Epidermal melanocyte (primary cell): ENCODE results near the gene GMPR.

Experiments
- DNase-seq: peaks from one replicate; pipeline ENCODE4 v3.0.0; 2011; ENCODE audit warnings: low spot score; ENCODE audit not compliant: insufficient read length

GMPR gene

DNA sequence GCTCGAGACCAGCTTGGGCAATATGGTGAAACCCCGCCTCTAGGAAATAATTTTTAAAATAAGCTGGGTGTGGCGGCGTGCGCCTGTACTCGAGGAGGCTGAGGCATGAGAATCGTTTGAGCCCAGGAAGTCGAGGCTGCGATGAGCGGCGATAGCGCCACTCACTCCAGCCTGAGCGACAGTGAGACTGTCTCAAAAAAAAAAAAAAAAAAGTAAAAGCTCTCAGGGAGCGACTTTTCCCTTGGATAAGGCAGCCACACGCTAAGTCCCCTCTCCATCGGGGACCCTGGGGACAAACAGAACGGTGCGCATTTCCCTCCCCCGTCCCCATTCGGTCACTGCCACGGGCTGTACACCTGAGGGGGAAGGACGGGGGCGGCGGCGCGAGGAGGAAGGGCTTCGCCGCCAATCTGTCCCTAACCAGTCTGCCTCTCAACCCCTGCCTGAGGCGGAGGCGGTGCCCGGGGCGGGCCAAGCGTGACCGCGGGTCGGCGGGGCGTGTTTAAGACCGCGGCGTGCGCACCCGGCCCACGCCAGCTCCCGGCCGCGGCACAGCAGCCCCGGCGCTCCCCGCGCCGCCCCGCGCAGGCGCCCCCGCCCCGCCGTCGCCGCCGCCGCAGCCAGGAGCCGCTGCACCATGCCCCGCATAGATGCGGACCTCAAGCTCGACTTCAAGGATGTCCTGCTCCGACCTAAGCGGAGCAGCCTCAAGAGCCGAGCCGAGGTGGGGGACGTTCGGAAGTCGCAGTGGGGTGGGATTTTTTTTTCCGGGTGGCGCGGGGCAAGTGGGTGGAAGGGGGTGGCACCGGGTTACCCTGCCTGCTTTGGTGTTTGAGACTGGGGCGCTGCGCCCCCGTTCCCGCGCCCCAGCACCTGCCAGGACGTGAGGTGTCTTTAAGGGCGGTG is at the start of gene GMPR:
GMPR (plus strand) TSS at position 531 of the 906 bp plus-strand sequence; CDS start at position 638, 107 bp downstream.
- peak; percentile 45 for DNase-seq

DNA sequence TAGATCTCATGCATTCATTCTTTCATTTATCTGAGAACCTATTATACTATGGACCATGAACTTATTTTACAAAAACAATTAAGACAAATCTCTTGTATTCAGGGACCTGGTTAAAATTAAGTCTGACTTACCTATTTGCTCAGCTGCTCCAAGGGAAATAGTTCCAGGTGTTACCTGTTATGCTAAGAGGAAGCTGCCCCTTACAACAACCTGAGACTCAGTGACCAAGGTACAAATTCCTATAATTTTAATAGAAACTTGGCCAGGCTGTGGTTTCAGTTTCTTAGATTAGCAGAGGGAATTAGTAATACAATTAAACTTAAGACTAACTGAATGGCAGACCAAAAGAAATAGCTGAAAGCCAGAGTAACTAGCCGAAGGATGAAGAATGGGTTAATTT is 48.2 kb upstream of the GMPR start:
- no peak for DNase-seq

DNA sequence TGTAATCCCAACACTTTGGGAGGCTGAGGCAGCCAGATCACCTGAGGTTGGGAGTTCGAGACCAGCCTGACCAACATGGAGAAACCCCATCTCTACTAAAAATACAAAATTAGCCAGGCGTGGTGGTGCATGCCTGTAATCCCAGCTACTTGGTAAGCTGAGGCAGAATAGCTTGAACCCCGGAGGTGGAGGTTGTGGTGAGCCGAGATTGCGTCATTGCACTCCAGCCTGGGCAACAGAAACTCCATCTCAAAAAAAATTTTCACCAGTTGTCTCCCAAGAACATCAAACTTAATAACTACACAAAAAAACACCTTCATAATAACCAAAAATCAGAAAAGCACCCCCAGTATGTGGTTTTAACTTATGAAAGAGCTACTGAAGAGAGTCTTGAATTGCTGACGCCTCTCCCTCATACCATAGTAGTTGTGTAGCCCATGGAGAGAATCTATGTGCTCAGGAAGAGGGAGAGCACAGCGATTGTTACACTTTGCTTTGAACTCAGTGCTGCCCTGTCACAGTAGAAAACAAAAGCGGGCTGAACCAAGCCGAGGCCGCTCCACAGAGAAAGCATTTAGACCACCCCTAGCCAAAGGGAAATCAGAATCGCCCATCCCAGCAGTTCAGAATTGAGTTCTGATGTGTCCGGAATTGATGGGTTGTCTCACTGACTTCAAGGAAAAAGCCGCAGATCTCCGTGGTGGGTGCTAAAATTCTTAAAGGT is 42.0 kb upstream of the GMPR start:
- DNase-seq = no peak

DNA sequence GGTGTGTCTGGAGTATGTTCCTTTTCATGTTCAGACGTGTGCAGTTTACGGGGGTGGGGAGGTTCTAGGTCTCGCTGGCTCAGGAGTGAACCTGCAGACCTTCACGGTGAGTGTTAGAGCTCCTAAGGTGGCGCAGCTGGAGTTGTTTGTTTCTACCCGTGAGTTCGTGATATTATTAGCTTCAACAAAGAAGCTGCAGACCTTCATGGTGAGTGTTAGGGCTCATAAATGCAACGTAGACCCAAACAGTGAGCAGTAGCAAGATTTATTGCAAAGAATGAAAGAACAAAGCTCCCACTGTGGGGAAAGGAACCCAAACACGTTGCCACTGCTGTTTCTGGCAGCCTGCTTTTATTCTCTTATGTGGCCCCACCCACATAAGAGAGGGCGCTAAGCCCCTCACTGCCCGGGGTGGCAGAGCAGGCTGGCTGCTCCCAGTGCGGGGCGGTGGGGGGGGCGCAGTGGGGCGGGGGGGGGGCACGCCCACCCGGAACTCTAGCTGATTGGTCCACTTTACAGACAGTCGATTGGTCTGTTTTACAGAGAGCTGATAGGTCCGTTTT is 41.3 kb upstream of the GMPR start:
- no peak for DNase-seq

DNA sequence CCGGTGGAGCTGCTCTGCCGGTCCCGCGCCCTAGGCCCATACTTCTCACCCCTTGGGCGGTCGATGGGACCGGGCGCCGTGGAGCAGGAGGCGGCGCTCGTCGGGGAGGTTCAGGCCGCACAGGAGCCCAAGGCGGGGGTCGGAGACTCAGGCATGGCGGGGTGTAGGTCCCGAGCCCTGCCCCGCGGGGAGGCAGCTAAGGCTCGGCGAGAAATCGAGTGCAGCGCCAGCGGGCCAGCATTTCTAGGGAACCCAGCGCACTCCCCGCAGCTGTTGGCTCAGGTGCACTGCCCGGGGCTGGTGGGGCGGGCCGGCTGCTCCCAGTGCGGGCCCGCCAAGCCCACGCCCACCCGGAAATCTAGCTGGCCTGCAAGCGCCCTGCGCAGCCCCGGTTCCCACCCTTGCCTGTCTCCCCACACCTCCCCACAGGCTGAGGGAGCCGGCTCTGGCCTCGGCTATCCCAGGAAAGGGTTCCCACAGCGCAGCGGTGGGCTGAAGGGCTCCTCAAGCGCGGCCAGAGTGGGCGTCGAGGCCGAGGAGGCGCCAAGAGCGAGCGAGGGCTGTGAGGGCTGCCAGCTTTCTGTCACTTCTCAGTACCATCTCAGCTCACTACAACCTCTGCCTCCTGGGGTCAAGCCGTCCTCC is 40.2 kb upstream of the GMPR start:
- no peak for DNase-seq

DNA sequence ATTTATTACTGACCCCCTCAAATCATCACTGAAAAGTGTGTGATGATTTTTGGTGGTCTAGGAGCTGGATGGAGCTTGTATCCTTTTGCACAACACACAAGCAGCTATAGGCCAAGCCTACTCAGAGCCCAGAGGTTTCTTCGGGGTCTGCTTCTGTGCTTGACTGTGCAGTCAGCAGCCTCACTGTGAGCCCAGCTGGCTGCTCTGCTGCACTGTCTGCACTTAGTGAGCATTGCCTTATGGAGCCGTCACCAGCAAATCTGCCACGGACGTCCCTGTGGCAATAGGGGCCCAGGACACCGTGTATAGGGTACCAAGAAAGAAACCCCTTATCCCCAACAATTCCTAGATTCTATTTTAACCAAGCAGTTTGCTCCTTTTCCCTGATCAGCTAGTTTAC is 38.6 kb upstream of the GMPR start:
- no peak for DNase-seq

DNA sequence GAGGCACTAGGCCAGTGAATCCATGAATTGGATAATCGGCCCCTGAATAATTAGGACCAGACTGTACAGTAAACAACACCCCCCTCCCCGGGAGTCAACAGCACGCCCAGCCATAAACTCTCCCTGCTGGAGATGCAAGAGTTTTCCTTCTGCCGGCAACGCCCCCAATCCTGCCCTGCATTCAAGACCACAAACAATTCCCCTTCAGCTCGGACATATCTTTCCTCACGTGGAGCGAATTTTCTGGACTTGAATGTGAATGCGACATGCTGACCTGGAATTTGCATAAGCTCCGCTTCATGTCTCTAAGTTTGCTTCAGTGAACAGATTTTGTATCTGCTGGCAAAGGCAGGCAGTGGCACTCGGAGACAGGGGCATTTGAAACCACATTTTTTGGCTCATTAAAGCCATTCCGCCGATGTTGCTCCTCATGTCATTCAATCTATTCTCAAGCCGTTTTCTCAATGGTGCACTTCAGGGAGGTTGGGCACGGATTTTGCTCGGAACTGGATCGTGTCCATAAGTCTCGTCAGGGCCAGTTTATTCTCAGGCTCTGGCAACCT is 38.0 kb upstream of the GMPR start:
- no peak for DNase-seq

DNA sequence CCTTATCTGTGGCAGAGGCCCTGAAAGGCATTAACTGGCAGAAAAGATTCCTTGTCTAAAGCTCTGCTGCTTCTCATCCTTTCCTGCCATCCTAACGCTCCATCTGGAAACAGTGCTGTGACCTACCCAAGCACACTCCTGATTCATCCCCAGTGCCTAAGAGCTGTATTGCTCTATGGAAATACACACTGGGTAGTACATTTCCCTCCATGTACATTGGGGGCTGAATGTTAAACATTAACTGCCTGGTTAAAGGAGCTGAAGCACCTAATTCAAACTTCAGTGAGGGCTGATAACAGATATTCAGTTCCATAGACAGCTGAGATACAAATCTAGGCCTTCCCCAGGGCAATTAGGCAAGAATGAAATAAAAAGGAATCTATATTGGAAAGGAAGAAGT is 36.7 kb upstream of the GMPR start:
- no peak for DNase-seq

DNA sequence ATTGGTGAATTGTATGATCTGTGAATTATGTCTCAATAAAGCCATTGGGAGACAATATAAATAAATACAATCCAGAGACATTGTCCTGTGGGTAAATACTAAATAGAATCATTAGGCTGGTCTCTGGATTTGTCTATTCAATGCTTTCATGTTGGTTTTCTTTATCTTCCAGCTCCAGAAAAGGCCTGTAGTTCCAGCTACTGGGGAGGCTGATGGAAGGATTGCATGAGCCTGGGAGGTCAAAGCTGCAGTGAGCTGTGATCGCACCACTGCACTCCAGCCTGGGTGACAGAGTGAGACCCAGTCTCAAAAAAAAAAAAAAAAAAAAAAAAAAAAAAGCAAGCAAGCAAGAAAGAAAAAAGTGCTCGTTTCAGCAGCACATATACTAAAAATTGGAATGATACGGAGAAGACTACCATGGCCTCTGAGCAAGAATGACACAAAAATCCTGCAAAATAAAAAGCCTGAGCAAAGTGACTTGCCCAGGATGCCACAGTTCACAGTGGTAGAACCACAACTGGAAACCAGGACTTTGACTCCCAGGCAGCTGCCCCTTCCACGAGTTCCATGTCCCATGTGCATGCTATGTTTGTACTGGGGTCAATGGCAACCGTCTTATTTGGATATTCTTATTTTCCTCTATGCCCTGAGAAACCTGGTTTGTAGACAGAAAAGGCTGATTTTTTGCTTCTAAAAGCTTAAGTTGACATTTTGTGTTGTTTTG is 33.6 kb upstream of the GMPR start:
- DNase-seq = no peak

DNA sequence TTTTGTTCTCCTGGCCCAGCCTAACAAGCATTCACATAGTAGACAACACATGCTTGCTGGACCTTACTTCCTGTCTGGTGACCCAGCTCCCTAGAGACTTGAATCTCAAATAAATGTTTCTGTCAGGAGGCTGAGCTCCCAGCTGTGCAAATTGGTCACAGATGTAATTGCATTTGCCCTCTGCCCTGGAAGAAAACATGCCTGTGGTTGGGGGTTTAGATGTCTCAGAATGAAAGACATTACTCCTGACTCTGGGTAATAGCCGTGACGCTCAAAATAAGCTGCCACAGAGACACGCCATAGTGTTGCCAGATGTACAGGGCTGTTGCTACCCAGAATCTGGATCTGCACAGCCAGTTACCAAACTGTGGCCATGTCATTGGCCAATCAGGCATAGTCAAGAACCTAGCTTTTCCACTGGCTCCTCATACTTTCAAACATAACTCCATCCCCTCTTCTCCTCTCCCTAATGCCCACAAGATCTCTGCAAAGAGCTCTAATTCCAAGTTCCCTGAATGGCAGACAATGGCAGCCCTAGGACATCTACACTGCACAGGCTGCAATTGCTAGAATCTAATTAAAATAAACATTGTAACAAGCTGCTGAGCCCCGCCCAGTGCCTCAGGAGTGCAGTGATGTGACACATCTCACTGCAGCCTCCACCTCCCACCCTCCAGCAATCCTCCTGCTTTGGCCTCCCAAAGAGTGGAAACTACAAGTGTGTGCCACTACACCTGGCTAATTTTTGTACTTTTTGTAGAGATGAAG is 32.8 kb upstream of the GMPR start:
- DNase-seq = peak; percentile 92

DNA sequence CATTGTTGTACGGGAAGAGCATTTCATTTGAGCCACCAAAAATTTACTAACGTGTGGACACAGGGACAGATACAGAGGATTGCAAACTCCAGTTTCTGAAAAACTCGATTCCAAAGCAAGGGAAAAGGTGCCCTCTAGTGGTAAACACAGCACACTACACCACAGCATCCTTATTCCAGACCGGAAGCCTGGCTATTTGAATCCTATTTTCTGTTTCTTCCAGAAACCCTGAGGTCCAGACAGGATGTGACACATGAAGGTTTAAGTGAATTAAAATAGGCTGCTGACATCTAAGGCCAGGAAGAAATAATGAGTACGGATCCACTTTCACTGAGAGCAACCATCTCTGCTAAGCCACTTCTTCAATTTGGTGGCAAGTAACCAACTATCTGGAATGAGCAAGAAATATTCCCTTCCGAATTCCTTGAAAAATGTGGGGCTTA is 31.8 kb upstream of the GMPR start:
- DNase-seq = peak; percentile 56

DNA sequence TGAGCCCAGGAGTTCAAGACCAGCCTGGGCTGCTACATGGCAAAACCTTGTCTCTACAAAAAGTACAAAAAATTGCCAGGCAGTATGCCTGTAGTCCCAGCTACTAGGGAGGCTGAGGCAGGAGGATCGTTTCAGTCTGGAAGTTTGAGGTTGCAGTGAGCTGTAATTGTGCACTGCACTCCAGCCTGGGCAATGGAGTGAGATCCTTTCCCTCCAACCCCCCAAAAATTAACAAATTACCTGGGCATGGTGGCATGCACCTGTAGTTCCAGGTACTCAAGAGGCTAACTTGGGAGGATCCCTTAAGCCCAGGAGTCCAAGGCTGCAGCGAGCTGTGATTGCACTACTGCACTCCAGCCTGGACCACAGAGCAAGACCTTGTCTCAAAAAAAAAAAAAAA is 29.4 kb upstream of the GMPR start:
- DNase-seq = no peak

DNA sequence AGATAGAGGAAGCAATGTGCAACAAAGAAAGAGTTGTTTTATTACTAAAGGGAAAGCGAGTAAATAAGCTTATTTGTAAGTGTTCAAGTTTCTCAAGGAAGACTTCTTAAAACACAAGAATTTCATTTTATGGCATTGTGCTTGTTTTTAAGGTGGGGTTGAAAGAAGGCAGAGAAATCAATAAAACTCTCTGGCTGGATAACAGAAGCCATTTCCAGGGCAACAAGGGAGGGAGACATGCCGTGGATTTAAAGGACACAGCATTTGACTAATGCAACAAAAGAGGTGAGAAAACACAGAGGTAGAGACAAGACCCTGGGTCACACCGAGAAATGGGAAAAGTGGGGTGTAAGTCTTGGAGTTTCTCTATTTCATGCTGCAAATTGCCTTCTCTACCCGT is 28.8 kb upstream of the GMPR start:
- DNase-seq = no peak

DNA sequence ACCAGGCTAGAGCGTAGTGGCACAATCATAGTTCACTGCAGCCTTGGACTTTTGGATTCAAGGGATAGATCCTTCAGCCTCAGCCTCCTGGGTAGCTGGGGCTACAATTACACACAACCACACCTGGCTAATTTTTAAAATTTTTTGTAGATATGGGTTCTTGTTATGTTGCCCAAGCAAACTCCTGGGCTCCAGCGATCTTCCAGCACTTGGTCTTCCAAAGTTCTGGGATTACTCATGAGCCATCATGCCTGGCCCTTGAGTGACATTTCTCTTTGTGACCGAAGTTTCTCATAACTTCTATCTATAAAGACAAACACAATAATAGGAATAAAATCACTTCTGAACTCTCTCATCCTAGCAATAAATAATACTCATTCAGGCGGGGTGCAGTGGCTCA is 26.1 kb upstream of the GMPR start:
- no peak for DNase-seq

DNA sequence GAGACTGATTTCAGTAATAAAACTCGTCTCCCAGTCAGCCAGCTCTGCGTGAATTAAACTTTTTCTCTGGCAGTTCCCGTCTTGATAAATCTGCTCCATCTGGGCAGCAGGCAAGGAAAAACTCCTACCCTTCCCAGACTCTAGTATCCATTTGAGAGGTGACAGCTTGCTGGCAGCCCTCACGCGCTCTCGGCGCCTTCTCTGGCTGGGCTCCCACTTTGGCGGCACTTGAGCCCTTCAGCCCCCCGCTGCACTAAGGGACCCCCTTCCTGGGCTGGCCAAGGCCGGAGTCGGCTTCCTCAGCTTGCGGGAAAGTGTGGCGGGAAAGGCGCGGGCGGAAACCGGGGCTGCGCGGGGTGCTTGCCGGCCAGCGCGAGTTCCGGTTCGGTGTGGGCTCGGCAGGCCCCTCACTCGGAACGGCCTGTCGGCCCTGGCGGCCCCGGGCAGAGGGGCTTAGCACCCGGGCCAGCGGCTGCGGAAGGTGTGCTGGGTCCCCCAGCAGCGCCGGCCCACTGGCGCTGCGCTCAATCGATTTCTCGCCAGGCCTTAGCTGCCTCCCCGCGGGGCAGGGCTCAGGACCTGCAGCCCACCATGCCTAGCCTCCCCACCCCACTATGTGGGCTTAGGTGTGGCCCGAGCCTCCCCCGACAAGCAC is 21.8 kb upstream of the GMPR start:
- no peak for DNase-seq

DNA sequence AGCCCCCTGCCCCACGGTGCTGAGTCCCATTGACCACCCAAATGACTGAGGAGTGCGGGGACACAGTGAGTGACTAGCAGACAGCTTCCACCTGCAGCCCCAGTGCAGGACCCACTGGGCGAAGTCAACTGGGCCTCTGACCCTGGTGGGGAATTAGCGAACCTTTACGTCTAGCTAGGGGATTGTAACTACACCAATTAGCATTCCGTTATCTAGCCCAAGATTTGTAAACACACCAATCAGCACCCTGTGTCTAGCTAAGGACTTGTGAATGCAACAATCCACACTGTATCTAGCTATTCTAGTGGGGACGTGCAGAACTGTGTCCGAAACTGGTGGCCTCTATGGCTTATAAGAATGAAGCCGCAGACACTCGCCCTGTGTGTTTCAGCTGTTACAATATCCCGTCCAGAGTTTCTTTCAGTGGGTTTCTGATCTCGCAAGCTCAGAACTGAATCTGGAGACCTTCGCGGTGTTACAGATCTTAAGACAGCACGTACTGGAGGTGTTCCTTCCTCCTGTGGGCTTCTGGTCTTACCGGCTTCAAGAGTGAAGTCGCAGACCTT is 21.1 kb upstream of the GMPR start:
- DNase-seq = no peak

DNA sequence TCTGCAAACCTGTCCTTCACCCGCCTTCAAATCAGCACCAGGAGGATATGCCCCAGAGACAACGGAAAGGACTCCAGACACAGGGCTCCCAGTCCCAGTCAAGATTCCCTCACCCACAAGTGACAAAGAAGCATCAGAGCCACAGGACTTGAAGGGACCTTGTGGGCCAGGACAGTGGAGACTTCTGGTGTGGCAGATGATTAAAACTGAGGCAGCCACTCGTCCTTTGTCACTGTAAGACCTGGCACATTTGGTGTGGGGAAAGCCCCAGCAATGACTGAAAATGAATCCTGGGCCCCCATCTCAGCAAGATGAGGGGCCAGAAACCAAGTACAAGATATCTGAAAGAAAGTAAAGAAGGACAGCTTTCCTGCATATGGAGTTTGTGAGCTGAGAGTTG is 15.6 kb upstream of the GMPR start:
- no peak for DNase-seq

DNA sequence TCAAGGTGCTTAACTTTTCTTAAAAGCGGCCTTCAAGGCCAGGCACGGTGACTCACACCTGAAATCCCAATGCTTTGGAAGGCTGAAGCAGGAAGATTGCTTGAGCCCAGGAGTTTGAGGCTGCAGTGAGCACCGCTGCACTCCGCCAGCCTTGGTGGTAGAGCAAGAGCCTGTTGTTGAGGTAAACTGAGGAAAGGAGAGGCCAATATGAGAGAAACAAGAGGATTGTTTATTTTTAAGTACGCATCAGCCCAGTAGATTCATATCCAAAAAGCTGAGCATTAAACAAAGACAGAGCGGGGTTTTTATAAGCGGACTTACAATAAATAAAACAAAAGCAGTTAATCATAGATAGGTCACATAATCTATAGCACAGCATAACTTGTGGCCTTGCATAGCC is 15.0 kb upstream of the GMPR start:
- DNase-seq = no peak

DNA sequence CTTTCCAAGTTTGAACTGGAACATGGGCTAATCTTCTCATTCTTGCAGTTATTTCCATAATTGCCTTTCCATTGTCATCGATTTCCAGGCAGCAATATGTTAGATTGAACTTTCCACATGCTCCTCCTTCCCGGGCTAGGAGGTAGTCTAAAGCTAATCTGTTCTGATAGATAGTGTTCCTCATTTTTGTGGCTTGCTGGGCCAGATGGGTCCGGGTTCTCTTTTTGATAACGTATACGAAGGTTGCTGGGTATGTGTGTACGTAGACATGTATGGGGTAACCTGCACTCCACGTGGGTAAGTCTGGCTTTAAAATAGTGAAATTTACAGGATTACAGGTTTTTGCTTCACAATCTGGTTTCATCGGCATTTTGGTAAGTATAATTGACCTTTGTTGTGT is 14.0 kb upstream of the GMPR start:
- no peak for DNase-seq
